Suprapubic skin (tissue), 3 donors: ENCODE results near the gene NR4A1.

Source experiments
- EP300 ChIP-seq: sonication (generic); formaldehyde crosslinking; IDR thresholded peaks from one replicate; pipeline ENCODE4 v1.6.1; 2017; ENCODE audit warnings: antibody characterized with exemption
- POLR2A ChIP-seq, 2 donors: fragments of 450-650 bp; IDR thresholded peaks; one replicate each; pipeline ENCODE4 v1.6.1; 2017; ENCODE audit warnings: antibody characterized with exemption in 2 of 2, mild to moderate bottlenecking in 2 of 2, moderate library complexity in 2 of 2
- TF ChIP-seq, protein P1 (sequence below), 2 donors: fragments of 200-600 bp in 1 of 2; fragments of 450-650 bp in 1 of 2; sonication (generic) in 1 of 2; IDR thresholded peaks; one replicate each; pipeline ENCODE4 v1.5.1; 2016 to 2019; ENCODE audit warnings: antibody characterized with exemption in 2 of 2, mild to moderate bottlenecking in 1 of 2, moderate library complexity in 1 of 2

DNA sequence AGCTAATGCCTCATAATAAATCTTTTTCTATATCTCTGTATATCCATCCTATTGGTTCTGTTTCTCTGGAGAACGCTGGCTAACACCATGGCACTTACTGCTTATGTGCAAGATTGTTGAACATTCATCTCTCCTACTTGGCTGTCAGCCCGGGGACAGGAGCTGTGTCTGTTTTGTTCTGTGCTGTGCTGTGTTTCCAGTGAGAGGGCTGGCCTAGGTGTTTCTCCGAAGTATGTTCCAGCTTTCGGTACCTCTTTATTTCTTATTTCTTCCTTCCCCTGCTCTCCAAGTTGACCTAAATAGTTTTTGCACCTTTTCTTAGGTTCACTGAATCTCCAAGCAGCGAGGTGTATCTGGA, 18.8 kb upstream of the NR4A1 start:
- TF ChIP-seq POLR2A (IDR thresholded peaks at IDR 0.05) (no peak), EP300 (no peak)
- TF ChIP-seq, protein P1, sequence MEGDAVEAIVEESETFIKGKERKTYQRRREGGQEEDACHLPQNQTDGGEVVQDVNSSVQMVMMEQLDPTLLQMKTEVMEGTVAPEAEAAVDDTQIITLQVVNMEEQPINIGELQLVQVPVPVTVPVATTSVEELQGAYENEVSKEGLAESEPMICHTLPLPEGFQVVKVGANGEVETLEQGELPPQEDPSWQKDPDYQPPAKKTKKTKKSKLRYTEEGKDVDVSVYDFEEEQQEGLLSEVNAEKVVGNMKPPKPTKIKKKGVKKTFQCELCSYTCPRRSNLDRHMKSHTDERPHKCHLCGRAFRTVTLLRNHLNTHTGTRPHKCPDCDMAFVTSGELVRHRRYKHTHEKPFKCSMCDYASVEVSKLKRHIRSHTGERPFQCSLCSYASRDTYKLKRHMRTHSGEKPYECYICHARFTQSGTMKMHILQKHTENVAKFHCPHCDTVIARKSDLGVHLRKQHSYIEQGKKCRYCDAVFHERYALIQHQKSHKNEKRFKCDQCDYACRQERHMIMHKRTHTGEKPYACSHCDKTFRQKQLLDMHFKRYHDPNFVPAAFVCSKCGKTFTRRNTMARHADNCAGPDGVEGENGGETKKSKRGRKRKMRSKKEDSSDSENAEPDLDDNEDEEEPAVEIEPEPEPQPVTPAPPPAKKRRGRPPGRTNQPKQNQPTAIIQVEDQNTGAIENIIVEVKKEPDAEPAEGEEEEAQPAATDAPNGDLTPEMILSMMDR (IDR thresholded peaks at IDR 0.05) = no peak
